Ovary (tissue), 3 donors: ENCODE measurements around the gene TNPO3.

Source experiments
- EP300 ChIP-seq: sonication (generic); formaldehyde crosslinking; IDR thresholded peaks from one replicate; pipeline ENCODE4 v1.6.1; 2017; ENCODE audit warnings: antibody characterized with exemption
- POLR2A ChIP-seq: fragments of 450-650 bp; IDR thresholded peaks from one replicate; pipeline ENCODE4 v1.6.1; 2017; ENCODE audit warnings: antibody characterized with exemption, mild to moderate bottlenecking, moderate library complexity
- TF ChIP-seq, protein P1 (sequence below), 3 donors: fragments of 450-650 bp in 2 of 3; fragments of 200-600 bp in 1 of 3; IDR thresholded peaks; one replicate each; pipeline versions ENCODE4 v1.5.1 to v1.8.0; 2016 to 2022; ENCODE audit warnings: antibody characterized with exemption in 3 of 3, mild to moderate bottlenecking in 1 of 3
- donor health status: DM: no; HTN: no; CAD: no.

DNA sequence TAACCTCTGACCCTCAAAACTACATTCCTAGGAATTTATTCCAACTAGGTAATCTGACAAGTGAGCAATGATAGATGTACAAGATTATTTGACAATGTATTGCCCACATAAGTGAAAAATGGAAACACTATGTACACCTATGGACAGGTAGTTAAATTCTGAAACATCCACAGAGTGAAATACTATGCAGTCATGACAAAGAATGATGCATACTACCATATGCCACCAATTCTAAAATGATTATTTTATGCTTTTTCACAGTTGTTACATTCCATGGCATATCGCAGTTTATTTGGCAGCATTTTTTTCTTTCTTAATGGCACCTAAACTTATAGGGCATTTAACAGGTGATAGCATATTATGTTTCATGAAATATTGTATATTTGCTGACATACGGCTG lies 20.1 kb upstream of the TNPO3 start:
- TF ChIP-seq, protein P1, sequence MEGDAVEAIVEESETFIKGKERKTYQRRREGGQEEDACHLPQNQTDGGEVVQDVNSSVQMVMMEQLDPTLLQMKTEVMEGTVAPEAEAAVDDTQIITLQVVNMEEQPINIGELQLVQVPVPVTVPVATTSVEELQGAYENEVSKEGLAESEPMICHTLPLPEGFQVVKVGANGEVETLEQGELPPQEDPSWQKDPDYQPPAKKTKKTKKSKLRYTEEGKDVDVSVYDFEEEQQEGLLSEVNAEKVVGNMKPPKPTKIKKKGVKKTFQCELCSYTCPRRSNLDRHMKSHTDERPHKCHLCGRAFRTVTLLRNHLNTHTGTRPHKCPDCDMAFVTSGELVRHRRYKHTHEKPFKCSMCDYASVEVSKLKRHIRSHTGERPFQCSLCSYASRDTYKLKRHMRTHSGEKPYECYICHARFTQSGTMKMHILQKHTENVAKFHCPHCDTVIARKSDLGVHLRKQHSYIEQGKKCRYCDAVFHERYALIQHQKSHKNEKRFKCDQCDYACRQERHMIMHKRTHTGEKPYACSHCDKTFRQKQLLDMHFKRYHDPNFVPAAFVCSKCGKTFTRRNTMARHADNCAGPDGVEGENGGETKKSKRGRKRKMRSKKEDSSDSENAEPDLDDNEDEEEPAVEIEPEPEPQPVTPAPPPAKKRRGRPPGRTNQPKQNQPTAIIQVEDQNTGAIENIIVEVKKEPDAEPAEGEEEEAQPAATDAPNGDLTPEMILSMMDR (IDR thresholded peaks at IDR 0.05) = no peak
- TF ChIP-seq EP300 = no peak
- no peak for TF ChIP-seq POLR2A
